PFSK-1 (cell line): ENCODE results near the gene RAP1GAP. TPM values are rescaled to one million over a fixed set of nuclear protein-coding genes. Genes with fewer than 3 reads are reported as not detected.

ENCODE experiments used
- FOXP2 ChIP-seq: optimal IDR thresholded peaks from 2 replicates; pipeline ENCODE3; 2011; ENCODE audit warnings: borderline replicate concordance, control low read depth, inconsistent platforms; ENCODE audit not compliant: insufficient read depth; ENCODE audit errors: extremely low read length, extremely low read depth
- POLR2AphosphoS5 ChIP-seq: IDR thresholded peaks from 2 replicates; pipeline ENCODE4 v1.6.1; 2012; ENCODE audit warnings: low read depth, mild to moderate bottlenecking, control low read depth, low read length, moderate library complexity
- SIN3A ChIP-seq: IDR thresholded peaks from 2 replicates; pipeline ENCODE4 v1.6.1; 2012; ENCODE audit warnings: mild to moderate bottlenecking, low read length, moderate library complexity, borderline replicate concordance; ENCODE audit not compliant: insufficient read depth
- TAF1 ChIP-seq: IDR thresholded peaks from 2 replicates; pipeline ENCODE4 v1.6.1; 2012; ENCODE audit warnings: low read length, control low read depth, borderline replicate concordance; ENCODE audit not compliant: insufficient read depth
- polyA plus RNA-seq: library from polyadenylated mRNA; unstranded; fragments of >200 nt; gene quantifications from one replicate; pipeline ENCODE4 v1.2.1, GENCODE V29; 2012; ENCODE audit warnings: low read depth, missing spikeins; ENCODE audit not compliant: insufficient read length
- TF ChIP-seq, protein P1 (sequence below), 2 experiments: IDR thresholded peaks; 2 replicates each; pipeline versions ENCODE4 v1.6.1 to v1.8.0; 2011 to 2012; ENCODE audit warnings: low read depth in 2 of 2, low read length in 2 of 2, control low read depth in 1 of 2, inconsistent platforms in 1 of 2, mild to moderate bottlenecking in 1 of 2, moderate library complexity in 1 of 2; ENCODE audit not compliant: insufficient read depth in 1 of 2

The RAP1GAP gene
- 3.4 TPM for polyA plus RNA-seq

DNA sequence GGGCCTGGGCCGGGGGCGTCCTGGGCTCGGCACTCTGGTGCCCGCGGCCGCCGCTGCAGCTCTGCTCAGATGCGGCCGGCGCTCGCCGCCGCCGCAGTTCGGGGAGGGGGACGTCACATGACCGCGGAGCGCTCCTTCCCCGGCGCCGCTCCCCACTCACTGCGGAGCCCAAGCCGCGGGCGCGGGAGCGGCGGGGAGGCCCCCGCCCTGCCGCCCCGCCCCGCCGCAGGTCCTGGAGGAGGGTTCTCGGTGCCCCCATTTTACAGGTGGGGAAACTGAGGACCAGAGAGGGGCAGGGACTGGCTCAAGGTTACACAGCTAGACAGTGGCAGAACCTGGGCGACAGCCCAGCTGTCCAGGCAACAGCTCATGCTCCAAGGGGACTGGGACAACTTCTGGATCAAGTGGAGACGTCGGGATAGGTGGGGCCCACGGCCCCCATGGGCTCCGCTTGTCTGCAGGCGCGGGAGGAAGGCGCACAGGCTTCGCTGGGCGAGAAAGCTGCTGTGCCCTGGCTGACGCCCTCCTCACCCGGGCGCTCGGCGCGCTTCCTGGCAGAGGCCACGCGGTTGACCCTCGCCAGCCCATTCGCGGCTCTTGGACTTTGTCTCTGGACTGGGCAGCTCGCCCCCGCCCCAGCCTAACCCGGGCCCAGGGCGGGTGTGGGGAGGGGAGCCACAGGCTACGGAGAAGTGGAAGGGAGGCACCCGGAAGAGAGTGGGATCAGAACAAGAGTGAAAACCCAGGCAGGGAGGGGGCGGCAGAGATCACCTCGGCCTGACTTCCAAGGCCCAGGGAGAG is at the start of gene RAP1GAP:
TSS of gene RAP1GAP (minus strand) at position 100 of the 801 bp plus-strand sequence. CDS start 49,325 bp downstream, outside the sequence.
- TF ChIP-seq FOXP2 (no peak), POLR2AphosphoS5 (no peak), SIN3A (no peak), TAF1 (no peak)
- TF ChIP-seq, protein P1, sequence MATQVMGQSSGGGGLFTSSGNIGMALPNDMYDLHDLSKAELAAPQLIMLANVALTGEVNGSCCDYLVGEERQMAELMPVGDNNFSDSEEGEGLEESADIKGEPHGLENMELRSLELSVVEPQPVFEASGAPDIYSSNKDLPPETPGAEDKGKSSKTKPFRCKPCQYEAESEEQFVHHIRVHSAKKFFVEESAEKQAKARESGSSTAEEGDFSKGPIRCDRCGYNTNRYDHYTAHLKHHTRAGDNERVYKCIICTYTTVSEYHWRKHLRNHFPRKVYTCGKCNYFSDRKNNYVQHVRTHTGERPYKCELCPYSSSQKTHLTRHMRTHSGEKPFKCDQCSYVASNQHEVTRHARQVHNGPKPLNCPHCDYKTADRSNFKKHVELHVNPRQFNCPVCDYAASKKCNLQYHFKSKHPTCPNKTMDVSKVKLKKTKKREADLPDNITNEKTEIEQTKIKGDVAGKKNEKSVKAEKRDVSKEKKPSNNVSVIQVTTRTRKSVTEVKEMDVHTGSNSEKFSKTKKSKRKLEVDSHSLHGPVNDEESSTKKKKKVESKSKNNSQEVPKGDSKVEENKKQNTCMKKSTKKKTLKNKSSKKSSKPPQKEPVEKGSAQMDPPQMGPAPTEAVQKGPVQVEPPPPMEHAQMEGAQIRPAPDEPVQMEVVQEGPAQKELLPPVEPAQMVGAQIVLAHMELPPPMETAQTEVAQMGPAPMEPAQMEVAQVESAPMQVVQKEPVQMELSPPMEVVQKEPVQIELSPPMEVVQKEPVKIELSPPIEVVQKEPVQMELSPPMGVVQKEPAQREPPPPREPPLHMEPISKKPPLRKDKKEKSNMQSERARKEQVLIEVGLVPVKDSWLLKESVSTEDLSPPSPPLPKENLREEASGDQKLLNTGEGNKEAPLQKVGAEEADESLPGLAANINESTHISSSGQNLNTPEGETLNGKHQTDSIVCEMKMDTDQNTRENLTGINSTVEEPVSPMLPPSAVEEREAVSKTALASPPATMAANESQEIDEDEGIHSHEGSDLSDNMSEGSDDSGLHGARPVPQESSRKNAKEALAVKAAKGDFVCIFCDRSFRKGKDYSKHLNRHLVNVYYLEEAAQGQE (IDR thresholded peaks at IDR 0.05; ENCODE audit: insufficient read depth in 1 of 2, low read depth in 2 of 2, low read length in 2 of 2), result no peak

DNA sequence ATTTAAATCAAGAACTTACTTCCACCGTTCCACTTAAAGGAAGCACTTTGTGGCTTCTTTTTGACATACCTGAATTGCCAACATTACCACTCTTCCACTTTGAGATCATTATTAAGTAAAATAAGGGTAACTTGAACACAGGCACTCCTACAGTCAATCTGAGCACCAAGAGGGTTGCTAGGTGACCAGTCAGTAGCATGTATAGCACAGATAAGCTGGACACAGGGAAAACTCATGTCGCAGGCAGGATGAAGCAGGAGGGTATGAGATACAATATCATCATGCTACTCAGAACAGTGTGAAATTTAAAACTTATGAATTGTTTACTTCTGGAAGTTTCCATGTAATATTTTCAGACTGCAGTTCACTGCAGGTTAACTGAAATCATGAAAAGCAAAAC is 47.0 kb upstream of the RAP1GAP start:
- TF ChIP-seq POLR2AphosphoS5 (no peak), TAF1 (no peak), FOXP2 (no peak), SIN3A (no peak)
- TF ChIP-seq, protein P1 (IDR thresholded peaks at IDR 0.05; ENCODE audit: insufficient read depth in 1 of 2, low read depth in 2 of 2, low read length in 2 of 2), result no peak

DNA sequence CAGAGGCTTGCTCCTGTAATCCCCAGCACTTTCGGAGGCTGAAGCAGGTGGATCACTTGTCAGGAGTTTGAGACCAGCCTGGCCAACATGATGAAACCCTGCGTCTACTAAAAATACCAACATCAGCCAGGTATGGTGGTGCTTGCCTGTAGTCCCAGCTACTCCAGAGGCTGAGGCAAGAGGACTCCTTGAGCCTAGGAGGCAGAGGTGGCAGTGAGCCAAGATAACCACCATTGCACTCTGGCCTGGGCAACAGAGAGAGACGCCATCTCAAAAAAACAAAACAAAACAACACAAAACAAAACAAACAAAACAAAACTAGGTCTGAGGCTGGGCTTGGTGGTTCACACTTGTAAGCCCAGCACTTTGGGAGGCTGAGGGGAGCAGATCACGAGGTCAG is 38.7 kb upstream of the RAP1GAP start:
- no peak for TF ChIP-seq TAF1
- no peak for TF ChIP-seq POLR2AphosphoS5
- TF ChIP-seq SIN3A, result no peak
- TF ChIP-seq FOXP2, result no peak

DNA sequence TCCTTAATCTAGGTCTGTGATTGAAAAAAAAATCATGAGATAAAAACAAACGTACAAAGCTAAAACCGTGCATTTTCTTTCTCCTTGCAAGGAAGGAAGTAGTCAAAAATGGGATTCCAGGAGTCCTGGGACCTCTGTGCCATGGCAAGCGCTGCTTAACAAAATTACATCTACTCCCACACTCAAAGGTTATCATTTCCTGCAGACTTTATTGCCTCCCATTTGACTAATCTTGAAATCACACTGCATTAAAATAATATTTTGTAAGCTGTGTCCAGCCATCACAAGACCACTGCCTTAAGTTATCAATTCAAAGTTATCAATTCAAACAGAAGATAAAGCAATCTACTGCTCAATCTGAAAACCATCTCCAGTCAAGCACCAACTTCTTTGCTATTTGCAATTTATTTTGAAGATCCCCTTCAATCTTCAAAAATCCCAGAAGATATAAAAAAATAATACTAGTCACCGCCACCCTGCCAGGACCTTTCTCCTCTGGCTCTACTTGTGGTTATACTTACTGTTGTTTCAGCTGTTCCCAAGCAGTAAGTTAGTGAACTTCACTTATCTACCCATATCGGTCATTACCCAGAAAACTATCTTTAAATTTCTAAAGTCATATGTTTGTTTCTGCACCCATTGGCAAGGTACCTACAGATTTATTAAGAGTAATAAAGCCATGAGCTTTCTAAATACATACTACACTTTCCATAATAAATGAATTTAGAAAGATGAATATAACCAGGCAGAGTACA is 38.1 kb upstream of the RAP1GAP start:
- TF ChIP-seq TAF1 (no peak), FOXP2 (no peak), POLR2AphosphoS5 (no peak), SIN3A (no peak)
- TF ChIP-seq, protein P1 (IDR thresholded peaks at IDR 0.05; ENCODE audit: insufficient read depth in 1 of 2, low read depth in 2 of 2, low read length in 2 of 2), result no peak

DNA sequence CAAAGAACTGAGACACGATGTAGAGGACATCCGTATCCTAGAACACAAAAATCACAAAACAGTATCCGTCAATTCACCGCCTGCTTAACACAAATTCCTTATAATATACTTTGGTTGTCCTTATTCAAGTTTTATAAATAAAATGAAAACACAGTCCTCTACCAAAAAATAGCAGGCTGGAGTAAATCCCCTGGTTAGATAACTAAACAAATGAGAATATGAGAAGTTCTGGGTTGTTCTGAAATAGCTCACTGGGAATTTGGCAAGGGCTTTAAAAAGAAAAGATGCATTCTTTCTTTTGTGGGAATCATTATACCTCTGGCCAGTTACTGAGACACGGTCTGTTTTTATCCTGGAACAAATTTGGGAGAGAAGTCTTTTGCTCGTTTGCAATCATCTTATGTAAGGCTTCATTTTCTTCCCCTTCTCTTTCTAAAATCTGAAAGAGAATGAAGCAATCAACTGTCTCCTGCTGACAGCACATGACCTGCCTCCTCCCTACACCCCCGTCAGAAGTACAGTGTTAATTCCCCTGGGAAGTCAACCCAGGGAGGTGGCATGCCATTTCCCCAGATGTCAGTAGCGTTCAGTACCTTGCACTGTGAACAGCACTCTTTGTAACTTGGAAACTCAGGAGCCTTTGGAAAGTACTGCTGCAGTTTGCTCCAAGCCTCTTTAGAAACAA is 37.1 kb upstream of the RAP1GAP start:
- TF ChIP-seq, protein P1 (IDR thresholded peaks at IDR 0.05; ENCODE audit: insufficient read depth in 1 of 2, low read depth in 2 of 2, low read length in 2 of 2), result peak; percentile 39 to 70; a peak in 1 of 4 replicates
- TF ChIP-seq SIN3A, result no peak
